NCI-H146 (cell line): ENCODE results near the gene GALNT13.

Experiments used
- DNase-seq: peaks from one replicate; lab custom pipeline; 2025; lab: John Stamatoyannopoulos, UW

GALNT13 gene

DNA sequence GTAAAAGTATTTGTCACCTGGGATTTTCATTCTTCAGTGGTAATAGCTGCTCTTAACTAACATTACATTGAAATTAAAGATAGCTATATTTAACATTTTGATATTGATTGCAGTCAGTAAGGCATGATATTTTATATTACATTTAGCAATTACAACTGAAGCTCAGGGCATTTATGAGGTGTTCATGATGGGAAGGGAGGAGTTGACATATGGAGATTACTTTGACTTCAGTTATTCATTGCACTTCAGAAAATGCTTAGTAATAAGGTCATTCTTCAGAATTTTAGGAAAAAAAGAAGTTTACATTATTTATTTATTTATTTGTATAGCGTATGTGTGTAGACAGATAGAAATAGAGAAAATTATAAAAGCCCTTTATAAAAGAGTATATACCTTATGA, 352.0 kb downstream of the GALNT13 start:
- DNase-seq = no peak

DNA sequence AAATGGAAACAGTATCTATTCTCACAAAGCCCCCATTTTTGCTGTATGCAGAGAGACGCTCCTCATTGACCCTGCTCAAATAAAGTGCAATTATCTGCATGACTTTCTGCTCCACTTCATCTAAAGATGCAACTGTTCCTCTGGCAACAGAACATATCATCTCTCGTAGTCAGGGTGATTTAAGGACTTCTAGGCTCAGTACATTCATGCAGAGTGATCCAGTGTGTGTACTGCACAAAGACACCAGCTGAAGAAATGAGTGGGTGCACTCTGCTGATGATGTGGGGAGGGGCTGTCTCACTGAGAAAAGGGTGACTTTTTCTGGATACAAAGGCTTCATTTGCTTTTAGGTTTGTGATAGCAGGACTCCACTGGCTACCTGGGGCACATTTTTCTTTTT, 355.2 kb downstream of the GALNT13 start:
- peak; percentile 35 for DNase-seq

DNA sequence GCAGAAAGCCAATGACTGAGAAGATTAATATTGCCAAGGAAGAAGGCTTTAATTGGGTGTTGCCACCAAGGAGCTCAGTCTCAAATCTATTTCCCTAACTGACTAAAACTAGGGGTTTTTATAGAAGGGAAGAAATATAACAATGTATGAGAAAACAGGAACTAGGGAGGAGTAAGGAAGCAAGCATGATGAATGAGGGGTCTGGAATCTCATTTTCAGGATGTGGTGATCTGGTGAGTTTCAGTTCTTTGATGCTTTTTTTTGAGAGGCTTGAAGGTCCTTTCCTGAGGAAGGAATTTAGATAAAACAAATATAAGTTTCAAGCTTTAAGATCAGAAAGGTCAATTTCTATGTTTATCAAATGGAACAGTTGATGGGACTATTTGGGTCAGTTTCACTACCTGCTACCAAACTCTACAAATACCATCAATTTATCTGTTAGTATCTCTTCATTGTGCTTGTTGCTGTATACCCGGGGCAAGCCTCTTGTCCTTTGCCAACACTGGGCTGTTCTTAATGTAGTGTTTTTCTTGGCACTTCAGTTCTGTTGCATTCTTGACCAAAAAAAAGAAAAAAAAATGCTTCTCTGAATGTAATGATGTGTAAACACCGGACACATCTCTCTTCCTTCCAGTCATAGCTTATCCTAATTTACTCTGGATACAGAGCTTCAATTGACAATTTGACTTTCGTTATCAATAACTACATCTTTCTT, 357.0 kb downstream of the GALNT13 start:
- DNase-seq = no peak

DNA sequence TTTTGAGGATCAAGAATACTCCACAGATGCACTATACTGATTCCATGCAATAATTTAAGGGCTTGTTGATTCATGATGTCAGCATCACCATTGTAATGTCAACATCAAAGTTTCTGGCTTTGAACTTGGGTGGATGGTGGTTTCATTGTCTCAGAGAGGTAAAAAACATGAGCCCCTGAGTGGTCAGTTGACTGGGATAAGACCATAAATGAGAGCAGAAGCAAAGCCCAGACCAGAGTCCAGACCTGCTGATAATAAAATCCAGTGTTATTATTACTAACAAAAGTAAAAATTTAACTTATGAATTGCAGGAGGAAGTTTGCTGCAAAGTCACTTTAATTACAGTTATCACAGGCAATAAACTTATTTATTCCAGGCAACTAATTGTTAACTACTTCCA, 358.2 kb downstream of the GALNT13 start:
- DNase-seq = no peak

DNA sequence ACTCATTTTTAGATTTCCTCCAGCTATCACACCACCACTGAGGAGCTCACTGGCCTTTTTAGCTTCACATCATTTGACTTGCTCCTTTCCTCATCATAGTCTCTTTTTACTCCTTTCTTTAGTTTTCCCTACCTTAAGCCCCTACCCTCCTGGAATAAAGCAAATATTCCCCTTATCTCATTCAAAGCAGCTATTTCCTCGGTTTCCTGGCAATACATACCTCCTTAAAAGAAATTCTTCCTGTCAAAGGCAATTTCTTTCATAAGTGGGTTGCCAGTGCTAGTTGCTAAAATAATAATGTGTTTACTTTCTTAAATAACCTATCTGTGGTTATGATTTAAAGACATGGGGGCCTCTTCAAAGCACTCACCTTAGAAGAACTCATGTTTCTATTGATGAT, 359.3 kb downstream of the GALNT13 start:
- DNase-seq = no peak

DNA sequence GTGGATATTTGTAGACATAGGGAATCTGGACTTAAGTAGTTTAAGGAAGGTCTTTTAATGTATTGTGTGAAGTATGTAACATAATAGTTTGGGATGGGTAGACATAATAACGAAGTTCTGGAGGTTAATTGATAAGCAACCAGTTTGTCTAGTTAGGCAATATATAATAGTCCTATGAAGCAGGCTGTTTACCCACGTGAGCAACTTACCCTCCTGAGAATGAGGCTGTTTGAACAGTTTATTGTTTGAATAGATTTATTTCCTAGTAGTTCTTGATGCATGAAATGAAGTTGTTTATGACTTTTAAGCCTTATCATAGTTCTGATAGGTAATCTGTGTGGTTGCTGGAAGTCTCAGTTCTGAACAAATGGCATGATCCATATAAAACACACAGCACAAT, 361.5 kb downstream of the GALNT13 start:
- no peak for DNase-seq

DNA sequence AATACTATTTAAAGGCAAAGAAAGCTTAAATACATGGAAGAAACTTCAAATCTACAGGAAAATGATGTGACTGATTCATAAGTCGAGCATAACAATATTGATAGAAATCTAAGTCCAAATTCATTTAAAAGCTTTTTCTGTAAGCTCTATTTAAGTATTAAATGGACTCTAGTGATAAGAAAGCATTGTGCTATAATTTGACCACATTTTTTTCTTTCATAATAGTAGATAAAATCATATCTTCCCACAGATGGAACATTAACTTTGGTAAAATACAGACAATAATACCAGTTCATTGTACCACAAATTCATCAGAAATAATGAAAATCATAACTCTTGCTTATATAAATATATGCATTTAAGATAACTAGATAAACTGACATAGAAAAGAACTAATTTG, 366.5 kb downstream of the GALNT13 start:
- DNase-seq = no peak

DNA sequence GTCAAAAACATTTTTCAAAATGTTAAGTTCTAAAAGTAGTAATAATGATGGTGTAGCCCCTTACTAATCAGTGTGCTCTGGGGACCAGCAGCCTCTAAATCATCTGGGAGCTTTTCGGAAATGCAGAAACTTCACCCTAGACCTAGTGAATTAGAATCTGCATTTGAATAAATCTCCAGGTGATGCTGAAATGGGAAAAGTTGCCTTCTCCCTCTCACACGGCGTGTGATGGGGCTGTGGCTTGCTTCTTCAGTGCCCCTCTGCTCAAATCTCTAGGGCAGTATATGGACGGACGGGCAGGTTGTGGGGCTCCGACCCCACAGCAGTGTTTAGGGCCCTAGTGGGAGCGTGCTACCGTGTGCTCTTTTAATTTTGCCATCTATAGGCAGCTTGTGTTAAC, 368.6 kb downstream of the GALNT13 start:
- DNase-seq = no peak

DNA sequence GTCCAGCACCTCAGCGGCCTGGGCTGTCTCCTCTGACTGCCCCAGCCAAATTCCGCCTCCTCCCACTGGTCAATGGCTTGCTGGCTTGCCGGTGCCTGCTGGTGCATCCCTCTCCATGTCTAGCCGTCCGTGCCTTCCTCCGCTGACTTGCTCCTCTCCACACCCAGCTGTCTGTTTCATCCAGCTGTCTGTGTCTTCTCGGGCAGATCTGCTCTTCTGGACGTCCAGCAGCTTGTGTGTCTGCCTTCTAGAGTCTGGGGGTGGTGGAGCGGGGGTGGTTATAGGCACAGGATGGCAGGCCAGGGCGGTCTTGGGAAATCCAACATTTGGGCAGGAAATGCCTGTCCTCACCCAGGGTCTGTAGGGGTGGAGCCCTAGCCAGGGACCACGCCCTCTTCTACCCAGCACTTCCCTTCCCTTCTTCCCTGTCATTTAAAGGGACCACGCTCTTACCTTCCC, 369.2 kb downstream of the GALNT13 start:
- DNase-seq = no peak

DNA sequence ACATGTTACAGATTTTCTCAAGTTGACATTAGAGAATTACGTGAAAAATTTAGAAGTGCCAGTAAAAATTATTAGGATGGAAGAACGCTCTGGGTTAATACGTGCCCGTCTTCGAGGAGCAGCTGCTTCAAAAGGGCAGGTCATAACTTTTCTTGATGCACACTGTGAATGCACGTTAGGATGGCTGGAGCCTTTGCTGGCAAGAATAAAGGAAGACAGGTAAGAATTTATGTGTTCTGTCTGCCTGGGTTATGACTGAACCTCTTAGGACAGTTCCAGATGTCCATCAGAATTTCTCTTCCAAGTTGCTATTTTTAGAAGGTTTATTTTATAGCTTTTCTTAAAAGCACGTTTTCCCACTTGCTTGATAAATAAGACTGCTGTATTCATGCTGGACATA, 371.0 kb downstream of the GALNT13 start:
- no peak for DNase-seq

DNA sequence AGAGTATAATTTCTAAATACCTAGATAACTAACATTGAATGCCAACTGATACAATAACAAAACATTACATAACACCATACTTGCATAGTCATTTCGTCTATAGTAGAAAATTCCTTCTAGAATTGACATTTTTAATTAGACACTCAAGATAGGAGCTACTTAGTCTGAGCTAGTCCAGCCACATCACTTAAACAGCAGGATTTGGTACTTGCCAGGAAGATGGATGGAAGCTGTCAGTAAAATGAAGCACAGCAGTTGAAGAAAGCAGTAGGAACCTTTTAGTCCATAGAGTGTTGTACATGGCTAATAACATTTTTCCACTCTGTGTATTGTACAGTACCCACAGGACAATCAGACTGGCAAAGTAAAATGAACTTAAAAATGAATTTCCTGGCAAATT, 372.0 kb downstream of the GALNT13 start:
- no peak for DNase-seq

DNA sequence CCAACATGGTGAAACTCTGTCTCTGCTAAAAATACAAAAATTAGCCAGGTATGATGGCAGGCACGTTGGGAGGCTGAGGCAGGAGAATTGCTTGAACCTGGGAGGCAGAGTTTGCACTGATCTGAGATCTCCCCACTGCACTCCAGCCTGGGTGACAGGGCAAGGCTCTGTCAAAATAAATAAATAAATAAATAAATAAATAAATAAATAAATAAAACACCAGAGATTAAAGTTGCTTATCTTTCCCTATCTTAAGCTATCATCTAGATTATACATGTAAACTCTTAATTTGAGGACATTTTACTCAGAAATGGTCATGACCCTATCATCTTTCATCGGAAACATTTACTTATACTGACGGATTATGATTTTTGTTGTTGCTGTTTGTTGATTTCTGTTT, 373.2 kb downstream of the GALNT13 start:
- DNase-seq = no peak

DNA sequence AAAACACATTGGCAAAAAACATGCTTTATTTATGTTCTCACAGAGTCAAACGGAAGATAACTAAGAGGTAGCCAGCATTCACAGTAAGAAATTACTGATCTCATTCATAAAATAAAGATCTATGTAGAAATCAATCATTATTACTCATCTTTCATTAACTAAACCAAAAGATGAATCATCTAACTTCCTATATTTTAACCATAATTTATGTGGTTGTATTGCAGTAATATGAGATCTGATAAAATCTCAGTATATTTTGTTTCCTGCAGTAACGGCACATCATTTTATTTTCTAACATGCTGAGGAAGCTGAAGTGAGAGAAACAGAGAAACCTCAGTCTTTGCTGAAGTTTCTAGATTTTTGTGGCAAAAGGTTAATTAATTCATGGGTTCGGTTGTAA, 375.8 kb downstream of the GALNT13 start:
- DNase-seq = no peak

DNA sequence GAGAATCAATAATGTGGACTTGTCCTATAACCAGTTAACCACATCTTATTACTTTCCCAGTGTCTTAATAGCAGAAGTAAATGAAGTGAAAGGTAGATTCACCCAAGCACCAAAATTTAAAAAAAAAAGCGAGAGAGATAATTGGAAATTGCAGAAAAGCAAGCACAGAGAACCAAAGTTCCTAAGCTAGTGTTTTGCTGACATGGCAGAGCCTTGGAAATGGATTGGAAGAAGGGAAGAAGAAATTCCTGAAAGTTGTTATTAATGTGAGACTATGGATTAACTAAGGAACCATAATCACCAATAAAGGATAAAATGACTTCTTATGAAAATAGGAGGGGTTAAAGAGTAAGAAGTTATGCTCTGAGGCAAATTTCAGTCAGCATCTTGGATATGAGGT, 384.4 kb downstream of the GALNT13 start:
- DNase-seq = no peak

DNA sequence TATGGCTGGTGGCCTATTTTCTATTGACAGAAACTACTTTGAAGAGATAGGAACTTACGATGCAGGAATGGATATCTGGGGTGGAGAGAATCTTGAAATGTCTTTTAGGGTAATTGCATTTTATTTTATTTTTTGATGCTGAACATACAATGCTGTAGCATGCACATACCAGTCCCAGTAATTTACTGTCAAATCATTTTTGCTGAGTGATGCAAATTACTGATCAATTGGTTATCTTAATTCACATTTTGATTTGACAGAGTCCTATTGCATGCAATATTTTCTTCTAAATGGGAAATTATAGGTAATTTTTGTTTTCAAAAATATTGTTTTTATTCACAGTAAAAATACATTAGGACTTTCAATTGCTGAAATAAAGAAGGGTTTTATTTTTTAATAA, 387.3 kb downstream of the GALNT13 start:
- DNase-seq = no peak

DNA sequence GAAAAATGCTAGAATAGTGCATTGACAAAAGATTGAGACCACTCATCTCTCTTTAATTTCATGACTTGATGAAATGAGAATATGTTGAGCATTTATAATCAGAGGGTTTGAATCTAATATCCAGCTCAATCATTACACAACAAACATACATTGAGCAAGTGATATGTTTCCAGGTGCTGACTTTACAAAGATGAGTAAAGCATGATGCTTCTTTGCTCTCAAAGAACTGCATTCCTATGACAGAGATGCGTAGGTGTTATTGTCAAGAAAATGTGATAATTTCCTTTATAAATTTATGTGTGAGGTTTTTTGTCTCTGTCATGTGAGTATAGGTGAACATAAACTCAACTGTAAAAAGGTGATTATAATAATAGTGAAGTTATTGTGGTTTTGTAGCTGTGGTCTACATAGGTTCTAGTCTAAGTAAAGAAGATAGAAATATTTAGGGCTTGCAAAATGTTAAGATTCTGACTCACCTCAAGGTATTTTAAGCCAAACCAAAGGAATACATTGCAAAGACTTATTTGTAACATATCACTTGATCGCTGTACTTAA, 389.8 kb downstream of the GALNT13 start:
- DNase-seq = no peak

DNA sequence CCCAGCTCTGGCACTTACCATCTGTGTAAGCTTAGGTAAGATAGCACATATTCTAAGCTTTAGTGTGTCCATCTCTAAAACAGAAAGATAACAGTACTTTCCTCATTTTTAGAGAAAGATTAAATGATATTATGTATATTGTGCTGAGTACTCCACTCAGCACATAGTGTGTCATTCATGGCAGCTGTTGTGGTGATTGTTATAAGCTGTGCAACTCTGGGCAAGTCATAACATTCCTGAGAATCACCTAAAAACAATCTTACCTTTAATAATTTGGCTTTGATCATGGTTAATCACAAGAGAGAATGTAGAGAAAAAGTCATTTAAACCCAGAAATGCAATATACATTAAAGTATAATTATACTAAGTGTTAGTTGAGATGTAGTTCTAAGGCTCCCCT, 391.5 kb downstream of the GALNT13 start:
- no peak for DNase-seq

DNA sequence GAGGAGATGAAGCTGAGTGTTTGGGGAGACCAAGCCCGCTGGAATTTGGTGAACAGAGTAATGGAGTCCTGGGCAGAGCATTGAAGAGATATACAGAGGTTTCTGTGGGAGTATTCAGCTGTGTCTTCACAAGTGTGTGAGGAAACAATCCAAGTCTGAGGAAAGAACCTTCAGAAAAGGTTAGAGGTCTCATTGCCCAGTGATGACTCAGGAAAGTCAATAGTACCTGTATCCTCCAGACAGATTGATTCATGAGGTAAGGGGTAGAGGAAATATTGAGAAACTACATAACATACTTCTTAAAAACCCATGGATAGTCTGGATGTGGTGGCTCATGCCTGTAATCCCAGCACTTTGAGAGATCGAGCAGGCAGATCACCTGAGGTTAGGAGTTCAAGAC, 392.3 kb downstream of the GALNT13 start:
- no peak for DNase-seq

DNA sequence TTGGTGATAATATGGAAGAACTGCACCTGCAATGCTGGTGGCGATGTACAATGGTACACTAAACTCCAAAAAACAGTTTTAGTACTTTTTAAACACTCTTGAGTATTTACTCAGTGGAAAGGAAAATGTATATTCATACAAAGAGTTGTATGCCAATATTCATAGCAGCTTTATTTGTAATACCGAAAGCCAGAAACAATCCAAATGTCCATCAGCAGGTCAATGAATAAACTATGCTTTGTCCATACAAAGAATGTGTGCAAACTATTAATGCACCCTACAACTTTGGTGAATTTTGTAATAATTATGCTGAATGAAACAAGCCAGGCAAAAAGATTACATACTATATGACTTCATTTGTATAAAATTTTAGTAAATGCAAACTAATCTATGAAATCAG, 396.3 kb downstream of the GALNT13 start:
- DNase-seq = no peak

DNA sequence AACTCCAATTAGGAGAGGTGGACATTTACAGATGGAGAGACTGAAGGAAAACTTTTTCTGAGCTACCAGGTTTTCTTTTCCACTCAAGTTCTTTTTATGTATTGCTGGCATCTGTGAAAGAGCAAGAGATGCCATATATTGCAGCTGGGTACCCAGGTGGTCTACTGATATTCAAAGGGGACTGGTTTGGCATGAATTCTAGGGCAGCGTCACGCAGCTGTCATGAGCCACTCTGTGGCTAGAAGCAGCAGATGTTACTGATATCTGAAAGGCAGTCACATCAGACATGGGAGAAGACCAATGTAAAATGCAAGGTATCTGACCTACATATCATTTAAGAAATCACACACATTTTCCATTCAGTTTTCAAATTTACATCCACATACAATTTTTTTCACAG, 408.8 kb downstream of the GALNT13 start:
- no peak for DNase-seq

DNA sequence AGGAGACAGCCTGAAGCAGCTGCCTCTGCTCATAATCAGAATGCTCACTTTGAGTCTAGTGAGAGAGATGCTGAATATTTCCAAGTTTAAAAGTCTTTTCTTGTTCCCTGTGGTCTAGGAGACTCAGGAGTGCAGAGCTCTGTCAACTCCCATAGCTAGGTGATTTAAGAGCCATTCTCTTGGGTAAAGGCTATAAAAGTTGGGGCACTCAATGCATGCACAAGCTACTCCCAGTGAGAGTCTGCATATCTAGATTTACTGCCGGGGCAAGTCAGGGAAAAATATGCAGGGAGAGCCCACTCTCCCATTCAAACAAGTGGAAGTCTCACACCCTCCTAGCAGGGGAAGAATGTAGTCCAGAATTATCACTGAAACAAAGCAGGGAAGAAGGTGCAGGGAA, 418.1 kb downstream of the GALNT13 start:
- DNase-seq = no peak

DNA sequence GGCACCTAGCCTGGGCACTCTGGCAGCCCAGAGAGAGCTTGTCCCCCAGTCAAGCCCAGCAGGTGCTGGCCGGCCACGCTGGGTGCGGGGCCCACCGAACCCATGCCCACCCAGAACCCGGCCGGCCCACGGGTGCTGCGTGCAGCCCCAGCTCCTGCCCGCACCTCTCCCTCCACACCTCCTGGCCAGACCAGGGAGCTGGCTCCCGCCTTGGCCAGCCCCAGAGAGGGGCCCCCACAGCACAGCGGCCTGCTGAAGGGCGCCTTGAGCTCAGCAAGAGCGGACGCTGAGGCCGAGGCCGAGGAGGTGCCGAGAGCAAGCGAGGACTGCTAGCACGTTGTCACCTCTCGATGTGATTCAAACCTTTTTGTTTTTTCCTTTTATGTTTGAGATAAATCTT, 419.8 kb downstream of the GALNT13 start:
- DNase-seq = no peak

DNA sequence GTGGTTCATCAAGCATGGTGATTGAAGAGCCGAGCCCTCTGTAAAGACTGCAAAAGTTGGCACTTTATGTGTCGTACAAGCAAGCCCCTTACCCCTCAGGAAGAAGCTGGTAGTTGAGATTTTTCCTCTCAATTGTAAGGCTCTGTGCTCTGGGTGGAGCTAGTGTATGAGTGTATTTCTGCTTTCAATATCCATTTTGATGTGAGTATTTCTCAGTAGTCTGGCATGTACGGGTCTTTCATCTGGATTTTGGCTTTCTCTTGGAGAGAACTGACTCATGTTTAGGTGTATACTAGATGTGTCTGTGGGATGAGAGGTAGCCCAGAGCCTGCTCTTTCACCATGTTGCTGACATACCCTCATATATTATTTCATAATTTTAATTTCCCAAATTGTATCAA, 420.2 kb downstream of the GALNT13 start:
- no peak for DNase-seq

DNA sequence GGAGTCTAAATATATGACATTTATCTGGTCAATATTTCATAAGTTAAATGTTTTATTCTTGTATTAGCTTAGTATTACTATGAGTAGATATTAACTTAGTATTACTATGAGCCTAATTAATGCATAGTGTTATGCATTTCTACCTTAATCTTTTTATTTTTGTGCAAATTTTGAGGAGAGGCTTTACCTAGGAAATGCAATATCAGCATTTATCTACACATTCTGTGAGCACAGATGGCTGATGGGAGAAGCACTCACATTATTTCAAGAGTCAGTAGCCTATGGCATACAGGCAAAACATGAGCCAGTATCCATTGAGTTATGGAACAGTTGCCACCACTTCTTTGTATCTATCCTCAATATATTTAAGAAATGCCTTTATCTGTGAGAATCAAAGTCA, 422.1 kb downstream of the GALNT13 start:
- no peak for DNase-seq
